Trophoblast cell (in vitro differentiated cells and primary cell): ENCODE data around the gene XXYLT1.

Experiments used
- DNase-seq, 2 donors: peaks; one replicate each; pipeline ENCODE4 v3.0.0-alpha.2; 2016
- H2AFZ ChIP-seq: 2 replicates; pipeline ENCODE4 v1.6.1; 2013; ENCODE audit warnings: low read length, moderate library complexity, mild to moderate bottlenecking; ENCODE audit not compliant: insufficient read depth, poor library complexity
- H2AK5ac ChIP-seq: 2 replicates; pipeline ENCODE4 v1.6.1; 2013; ENCODE audit warnings: mild to moderate bottlenecking, low read length
- H2BK120ac ChIP-seq: 2 replicates; pipeline ENCODE4 v1.6.1; 2013; ENCODE audit warnings: low read length, mild to moderate bottlenecking, moderate library complexity; ENCODE audit not compliant: insufficient read depth, poor library complexity
- H2BK12ac ChIP-seq: 2 replicates; pipeline ENCODE4 v1.6.1; 2013; ENCODE audit warnings: mild to moderate bottlenecking, low read length, moderate library complexity
- H2BK5ac ChIP-seq: 2 replicates; pipeline ENCODE4 v1.6.1; 2013; ENCODE audit warnings: low read length, low read depth, moderate library complexity, mild to moderate bottlenecking; ENCODE audit not compliant: poor library complexity
- H3K14ac ChIP-seq: 2 replicates; pipeline ENCODE4 v1.6.1; 2013; ENCODE audit warnings: mild to moderate bottlenecking, low read length
- H3K18ac ChIP-seq: 2 replicates; pipeline ENCODE4 v1.6.1; 2013; ENCODE audit warnings: mild to moderate bottlenecking, low read length
- H3K23ac ChIP-seq: 2 replicates; pipeline ENCODE4 v1.6.1; 2013; ENCODE audit warnings: low read length
- H3K27ac ChIP-seq: 2 replicates; pipeline ENCODE4 v1.5.1; 2013; ENCODE audit warnings: low read depth, mild to moderate bottlenecking, inconsistent platforms, low read length, moderate library complexity
- H3K27me3 ChIP-seq: 2 replicates; pipeline ENCODE4 v1.6.1; 2013; ENCODE audit warnings: inconsistent platforms, mild to moderate bottlenecking, low read length, moderate library complexity; ENCODE audit not compliant: insufficient read depth
- H3K36me3 ChIP-seq, 2 experiments: 1 replicate in 1 of 2; 2 replicates in 1 of 2; pipeline ENCODE4 v1.6.1; 2013; ENCODE audit warnings: low read length in 2 of 2, mild to moderate bottlenecking in 2 of 2, moderate library complexity in 1 of 2; ENCODE audit not compliant: insufficient read depth in 2 of 2, control insufficient read depth in 1 of 2
- H3K4ac ChIP-seq: 2 replicates; pipeline ENCODE4 v1.6.1; 2013; ENCODE audit warnings: low read depth, mild to moderate bottlenecking, low read length, moderate library complexity
- H3K4me1 ChIP-seq, 2 experiments: 1 replicate in 1 of 2; 2 replicates in 1 of 2; pipeline ENCODE4 v1.6.1; 2013; ENCODE audit warnings: low read length in 2 of 2, mild to moderate bottlenecking in 2 of 2, moderate library complexity in 1 of 2; ENCODE audit not compliant: insufficient read depth in 2 of 2, control insufficient read depth in 1 of 2
- H3K4me2 ChIP-seq: 2 replicates; pipeline ENCODE4 v1.6.1; 2013; ENCODE audit warnings: inconsistent platforms, mild to moderate bottlenecking, low read length, moderate library complexity
- H3K4me3 ChIP-seq: 2 replicates; pipeline ENCODE4 v1.5.1; 2013; ENCODE audit warnings: mild to moderate bottlenecking, low read depth, low read length, inconsistent platforms
- H3K79me1 ChIP-seq: one replicate; pipeline ENCODE4 v1.6.1; 2013; ENCODE audit warnings: low read length
- H3K79me2 ChIP-seq: 2 replicates; pipeline ENCODE4 v1.6.1; 2013; ENCODE audit warnings: low read length, mild to moderate bottlenecking; ENCODE audit not compliant: control insufficient read depth, insufficient read depth, poor library complexity
- H3K9ac ChIP-seq: 2 replicates; pipeline ENCODE4 v1.6.1; 2013; ENCODE audit warnings: mild to moderate bottlenecking, low read length
- H3K9me3 ChIP-seq: 2 replicates; pipeline ENCODE4 v1.6.1; 2013; ENCODE audit warnings: low read depth, mild to moderate bottlenecking, control low read depth, inconsistent platforms, low read length; ENCODE audit not compliant: insufficient read depth
- H4K12ac ChIP-seq: 2 replicates; pipeline ENCODE4 v1.6.1; 2013; ENCODE audit warnings: low read depth, mild to moderate bottlenecking, low read length, moderate library complexity
- H4K8ac ChIP-seq: 2 replicates; pipeline ENCODE4 v1.6.1; 2013; ENCODE audit warnings: low read depth, mild to moderate bottlenecking, low read length, moderate library complexity
- H4K91ac ChIP-seq: one replicate; pipeline ENCODE4 v1.6.1; 2013; ENCODE audit warnings: low read depth, mild to moderate bottlenecking, low read length, moderate library complexity
- WGBS: extraction: QIAGEN DNeasy Blood & Tissue Kit; methylation state at CpG from one replicate; pipeline ENCODE4 v1.1.7; 2013; ENCODE audit warnings: missing lambda C conversion rate; ENCODE audit not compliant: insufficient read length, insufficient coverage; ENCODE audit errors: extremely low coverage; 5-methylcytosine and 5-hydroxymethylcytosine counted together

XXYLT1 gene

GRCh38 chr3:195078891-195079440 is 192.0 kb downstream of the XXYLT1 start:
- no peak overlapping the region for H2AK5ac ChIP-seq
- H4K12ac ChIP-seq, result no peak overlapping the region
- no peak overlapping the region for H3K23ac ChIP-seq
- H2BK12ac ChIP-seq, result no peak overlapping the region
- no peaks in the 10 kb centered on the region for H3K36me3 ChIP-seq
- H4K8ac ChIP-seq, result no peak overlapping the region
- no peak overlapping the region for H3K4me3 ChIP-seq
- no peak overlapping the region for H3K4ac ChIP-seq
- H4K91ac ChIP-seq, result no peak overlapping the region
- no peaks in the 10 kb centered on the region for H3K9me3 ChIP-seq
- no peak overlapping the region for H2AFZ ChIP-seq
- no peak overlapping the region for H3K4me2 ChIP-seq
- peaks cover 0 to 3% of the 10 kb centered on the region in 2 experiments for H3K4me1 ChIP-seq
- no peak overlapping the region for H3K27ac ChIP-seq
- H3K9ac ChIP-seq, result no peak overlapping the region
- no peak for DNase-seq
- no peak overlapping the region for H2BK120ac ChIP-seq
- no peaks in the 10 kb centered on the region for H3K79me1 ChIP-seq
- H2BK5ac ChIP-seq, result no peak overlapping the region
- no CpG with 5 or more reads among the region's 12 CpGs for WGBS
- H3K18ac ChIP-seq, result no peak overlapping the region
- H3K14ac ChIP-seq, result no peak overlapping the region
- no peaks in the 10 kb centered on the region for H3K79me2 ChIP-seq
- no peaks in the 10 kb centered on the region for H3K27me3 ChIP-seq

GRCh38 chr3:195077611-195078540 is 193.1 kb downstream of the XXYLT1 start:
- H2AK5ac ChIP-seq, result no peak overlapping the region
- no peak overlapping the region for H3K27ac ChIP-seq
- H4K91ac ChIP-seq, result no peak overlapping the region
- H3K4me1 ChIP-seq, result peaks cover 0 to 3% of the 10 kb centered on the region in 2 experiments
- H3K18ac ChIP-seq, result no peak overlapping the region
- no CpG with 5 or more reads among the region's 29 CpGs for WGBS
- no peaks in the 10 kb centered on the region for H3K9me3 ChIP-seq
- no peak overlapping the region for H2BK5ac ChIP-seq
- H2BK12ac ChIP-seq, result no peak overlapping the region
- H3K23ac ChIP-seq, result no peak overlapping the region
- H3K14ac ChIP-seq, result no peak overlapping the region
- H3K79me1 ChIP-seq, result no peaks in the 10 kb centered on the region
- H3K9ac ChIP-seq, result no peak overlapping the region
- DNase-seq, result no peak
- no peaks in the 10 kb centered on the region for H3K27me3 ChIP-seq
- H3K79me2 ChIP-seq, result no peaks in the 10 kb centered on the region
- H3K4ac ChIP-seq, result no peak overlapping the region
- no peak overlapping the region for H2BK120ac ChIP-seq
- H3K4me2 ChIP-seq, result no peak overlapping the region
- H4K8ac ChIP-seq, result no peak overlapping the region
- H3K36me3 ChIP-seq, result no peaks in the 10 kb centered on the region
- no peak overlapping the region for H3K4me3 ChIP-seq
- no peak overlapping the region for H4K12ac ChIP-seq
- H2AFZ ChIP-seq, result no peak overlapping the region

- Histone ChIP-seq H3K18ac (no peak overlapping the region), H3K4ac (no peak overlapping the region), H2BK5ac (no peak overlapping the region), H3K36me3 (no peaks in the 10 kb centered on the region), H3K4me2 (no peak overlapping the region), H2AFZ (no peak overlapping the region), H2BK12ac (no peak overlapping the region), H3K9ac (no peak overlapping the region), H3K4me3 (no peak overlapping the region), H3K23ac (no peak overlapping the region), H3K14ac (no peak overlapping the region), H3K4me1 (peaks cover 0 to 3% of the 10 kb centered on the region in 2 experiments), H4K8ac (no peak overlapping the region), H2AK5ac (no peak overlapping the region), H3K79me2 (no peaks in the 10 kb centered on the region), H4K12ac (no peak overlapping the region), H4K91ac (no peak overlapping the region), H3K9me3 (no peaks in the 10 kb centered on the region), H3K27ac (no peak overlapping the region), H3K27me3 (no peaks in the 10 kb centered on the region), H2BK120ac (no peak overlapping the region), H3K79me1 (no peaks in the 10 kb centered on the region)
- no CpG with 5 or more reads among the region's 11 CpGs for WGBS
- DNase-seq, result no peak
Observed at GRCh38 chr3:195076981-195077610, 193.9 kb downstream of the XXYLT1 start.

GRCh38 chr3:195075941-195076875 is 194.8 kb downstream of the XXYLT1 start:
- H3K4me2 ChIP-seq, result no peak overlapping the region
- no peak overlapping the region for H2BK12ac ChIP-seq
- H3K79me1 ChIP-seq, result no peaks in the 10 kb centered on the region
- H4K12ac ChIP-seq, result no peak overlapping the region
- H2BK5ac ChIP-seq, result no peak overlapping the region
- H3K36me3 ChIP-seq, result no peaks in the 10 kb centered on the region
- no peak overlapping the region for H2AFZ ChIP-seq
- no peak overlapping the region for H2BK120ac ChIP-seq
- peaks cover 0 to 3% of the 10 kb centered on the region in 2 experiments for H3K4me1 ChIP-seq
- no peak overlapping the region for H3K27ac ChIP-seq
- H3K18ac ChIP-seq, result no peak overlapping the region
- no peak overlapping the region for H3K14ac ChIP-seq
- no peak overlapping the region for H4K8ac ChIP-seq
- no peak overlapping the region for H3K9ac ChIP-seq
- no peaks in the 10 kb centered on the region for H3K27me3 ChIP-seq
- no peaks in the 10 kb centered on the region for H3K9me3 ChIP-seq
- no peak overlapping the region for H4K91ac ChIP-seq
- no peak overlapping the region for H2AK5ac ChIP-seq
- H3K79me2 ChIP-seq, result no peaks in the 10 kb centered on the region
- DNase-seq, result no peak
- H3K4me3 ChIP-seq, result no peak overlapping the region
- H3K23ac ChIP-seq, result no peak overlapping the region
- H3K4ac ChIP-seq, result no peak overlapping the region
- no CpG with 5 or more reads among the region's 35 CpGs for WGBS
